ENCODE data around the gene MAGEA8. TPM values are rescaled to one million over a fixed set of nuclear protein-coding genes. Genes with fewer than 3 reads are reported as not detected.
"Not testable (repeated sequence)": the region's sequence is repeated elsewhere in the genome, so short reads cannot be mapped to it uniquely, and the experiment has no call there.

MAGEA8 gene
- total RNA-seq, 1 experiment from 2014 or later = not detected

DNA sequence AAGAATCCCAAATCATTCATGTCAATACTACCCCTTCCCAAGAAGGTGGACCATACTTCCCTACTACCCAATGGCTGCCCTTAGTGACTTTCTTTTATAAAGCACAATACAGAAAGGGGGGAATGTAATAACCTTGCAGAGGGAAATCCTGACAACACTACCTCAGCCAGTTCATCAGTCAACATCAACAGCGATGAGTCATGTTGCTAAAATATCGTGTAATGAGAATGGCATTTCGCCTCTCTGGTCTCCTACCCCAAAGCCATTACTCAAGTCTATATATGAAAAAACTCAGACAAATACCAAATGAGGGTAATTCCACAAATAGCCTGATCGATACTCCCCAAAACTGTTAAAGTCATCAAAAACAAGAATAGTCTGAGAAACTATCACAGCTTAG lies 3.3 kb upstream of the MAGEA8 start:
- in situ Hi-C loops (cut with HindIII; ENCODE audit: low pct_unique_long_range_greater_than_20kb, low sequenced_read_pairs) = no loop called here
- no peak for DNase-seq (ENCODE audit: low read depth)

DNA sequence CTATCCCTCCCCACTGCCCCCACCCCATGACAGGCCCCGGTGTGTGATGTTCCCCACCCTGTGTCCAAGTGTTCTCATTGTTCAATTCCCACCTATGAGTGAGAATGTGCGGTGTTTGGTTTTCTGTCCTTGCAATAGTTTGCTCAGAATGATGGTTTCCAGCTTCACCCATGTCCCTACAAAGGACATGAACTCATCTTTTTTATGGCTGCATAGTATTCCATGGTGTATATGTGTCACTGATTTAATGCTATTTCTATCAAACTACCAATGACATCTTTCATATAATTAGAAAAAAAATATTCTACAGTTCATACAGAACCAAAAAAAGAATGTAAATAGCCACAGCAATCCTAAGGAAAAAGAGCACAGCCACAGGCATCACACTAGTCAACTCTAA lies 9.8 kb downstream of the MAGEA8 start:
- DNase-seq (ENCODE audit: low read depth); in situ Hi-C loops (cut with HindIII; ENCODE audit: low pct_unique_long_range_greater_than_20kb, low sequenced_read_pairs): not testable (repeated sequence)

DNA sequence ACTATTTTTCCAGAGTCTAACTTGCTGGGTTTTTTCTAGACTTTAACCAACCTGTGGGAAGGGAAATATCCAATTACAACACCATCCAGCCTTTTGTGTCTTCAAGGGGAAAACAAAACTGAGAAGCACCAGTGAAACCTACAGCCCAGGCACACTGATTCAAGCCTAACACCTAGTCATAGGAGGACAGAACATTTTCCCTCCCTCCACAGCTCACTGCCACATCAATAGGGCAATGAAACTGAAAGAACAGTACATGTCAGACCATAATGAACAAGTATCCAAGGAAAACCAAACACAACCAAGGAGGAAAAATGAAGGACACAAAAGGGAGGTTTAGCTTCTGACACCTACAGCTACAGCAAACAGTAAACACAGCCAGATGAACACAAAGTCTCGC lies 17.6 kb downstream of the MAGEA8 start:
- in situ Hi-C loops (cut with HindIII; ENCODE audit: low pct_unique_long_range_greater_than_20kb, low sequenced_read_pairs) = no loop called here
- DNase-seq (ENCODE audit: low read depth) = no peak

DNA sequence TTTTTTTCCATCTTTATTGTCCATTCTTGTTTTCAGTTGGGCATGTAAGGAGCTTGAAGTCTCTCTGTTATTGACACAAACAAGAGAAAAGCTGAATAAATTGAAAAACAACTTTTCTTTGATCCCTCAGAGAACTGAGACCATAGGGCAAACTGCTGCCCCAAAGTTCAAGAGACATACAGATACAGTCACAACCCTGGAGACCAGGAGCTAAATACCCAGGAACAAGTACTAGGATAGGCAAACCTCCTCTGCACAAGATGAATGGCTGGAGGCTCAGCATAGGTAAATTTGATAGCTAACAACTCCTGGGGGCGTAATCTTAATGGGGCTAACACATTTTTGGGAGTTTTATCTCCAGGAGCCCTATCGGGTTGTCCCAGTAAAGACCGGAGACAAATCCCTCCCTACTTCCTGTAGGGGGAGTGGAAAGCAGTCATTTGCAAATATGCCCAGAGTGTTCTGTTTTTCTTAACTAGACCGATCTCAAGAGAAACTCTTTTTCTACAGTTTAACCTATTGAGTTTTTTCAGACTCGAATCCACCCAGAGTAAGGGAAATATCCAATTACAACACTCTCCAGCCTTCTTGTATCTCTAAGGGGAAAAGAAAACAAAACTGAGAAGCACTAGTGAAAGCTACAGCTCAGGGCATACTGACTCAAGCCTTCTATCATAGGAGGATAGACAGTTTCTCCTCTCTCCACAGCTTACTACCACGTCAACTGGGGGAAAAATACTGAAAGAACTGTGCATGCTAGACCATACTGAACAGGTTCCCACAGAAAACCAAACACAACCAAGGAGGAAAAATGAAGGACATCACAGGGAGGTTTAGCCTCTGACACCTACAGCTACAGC lies 23.1 kb downstream of the MAGEA8 start:
- DNase-seq (ENCODE audit: low read depth) = peak; percentile 1
- in situ Hi-C loops (cut with HindIII; ENCODE audit: low pct_unique_long_range_greater_than_20kb, low sequenced_read_pairs) = no loop called here

DNA sequence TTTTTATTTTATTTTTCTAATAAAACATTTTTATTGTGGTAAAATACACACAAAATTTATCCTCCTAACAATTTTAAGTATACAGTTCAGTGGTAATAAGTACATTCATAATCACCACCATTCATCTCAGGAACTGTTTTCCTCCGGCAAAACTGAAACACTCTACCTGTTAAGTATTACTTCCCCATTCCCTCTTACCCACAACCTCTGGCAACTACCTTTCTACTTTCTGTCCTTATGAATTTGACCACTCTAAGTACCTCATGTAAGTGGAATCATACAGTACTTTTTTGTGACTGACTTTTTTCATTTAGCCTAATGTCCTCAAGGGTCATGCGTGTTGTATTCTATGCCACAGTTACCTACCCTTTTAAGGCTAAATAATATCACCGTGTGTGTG lies 27.3 kb downstream of the MAGEA8 start:
- in situ Hi-C loops (cut with HindIII; ENCODE audit: low pct_unique_long_range_greater_than_20kb, low sequenced_read_pairs) = no loop called here
- no peak for DNase-seq (ENCODE audit: low read depth)

DNA sequence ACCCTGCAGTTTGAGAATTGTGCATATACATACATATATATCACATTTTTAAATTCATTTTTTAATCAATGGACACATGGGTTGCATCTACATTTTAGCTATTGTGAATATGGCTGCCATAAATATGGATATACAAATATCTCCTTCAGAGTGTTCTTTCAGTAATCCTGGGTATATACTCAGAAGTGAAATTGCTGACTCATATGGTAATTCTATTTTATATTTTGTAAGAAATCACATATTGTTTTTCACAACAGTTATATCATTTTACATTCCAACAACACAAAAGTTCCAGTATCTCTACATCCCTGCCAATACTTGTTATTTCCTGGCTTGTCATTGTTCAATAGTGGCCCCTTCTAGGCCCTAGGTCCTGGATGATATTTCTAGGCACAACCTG lies 27.7 kb downstream of the MAGEA8 start:
- in situ Hi-C loops (cut with HindIII; ENCODE audit: low pct_unique_long_range_greater_than_20kb, low sequenced_read_pairs) = no loop called here
- DNase-seq (ENCODE audit: low read depth) = no peak

DNA sequence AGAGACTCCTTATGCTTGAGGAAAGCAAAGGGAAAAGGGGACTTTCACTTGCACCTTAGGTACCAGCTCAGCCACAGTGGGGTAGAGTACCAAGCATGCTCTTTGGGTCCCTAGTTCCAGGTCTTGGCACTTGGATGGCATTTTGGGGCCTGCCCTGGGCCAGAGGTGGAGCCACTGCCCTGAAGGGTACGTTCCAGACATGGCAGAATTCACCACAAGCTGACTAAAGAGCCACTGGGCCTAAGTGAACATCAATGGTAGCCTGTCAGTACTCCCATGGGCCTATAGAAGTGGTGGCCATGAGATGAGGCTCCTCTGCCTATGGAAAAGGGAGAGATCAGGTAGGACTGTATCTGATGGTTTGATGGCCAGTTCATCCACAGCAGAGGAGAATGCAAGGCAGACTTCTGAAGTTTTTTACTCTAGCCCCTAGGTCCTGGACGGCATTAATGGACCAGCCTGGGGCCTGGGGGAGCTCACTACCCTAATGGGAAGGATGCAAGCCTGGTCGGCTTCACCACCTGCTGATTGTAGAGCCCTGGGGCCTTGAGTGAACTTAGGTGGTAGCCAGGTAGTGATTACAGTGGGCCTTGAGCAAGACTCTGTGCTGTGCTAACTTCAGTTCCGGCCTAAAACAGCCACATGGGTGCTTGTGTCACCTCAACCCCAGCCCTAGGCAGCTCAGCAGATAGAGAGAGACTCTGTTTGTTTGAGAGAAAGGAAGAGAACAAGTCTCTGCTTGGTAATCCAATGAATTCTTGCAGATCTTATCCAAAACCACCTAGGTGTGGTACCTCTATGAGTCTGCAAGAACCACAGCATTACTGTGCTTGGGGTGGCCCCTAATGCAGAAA lies 28.6 kb downstream of the MAGEA8 start:
- DNase-seq (ENCODE audit: low read depth) = no peak
- in situ Hi-C loops (cut with HindIII; ENCODE audit: low pct_unique_long_range_greater_than_20kb, low sequenced_read_pairs) = no loop called here

DNA sequence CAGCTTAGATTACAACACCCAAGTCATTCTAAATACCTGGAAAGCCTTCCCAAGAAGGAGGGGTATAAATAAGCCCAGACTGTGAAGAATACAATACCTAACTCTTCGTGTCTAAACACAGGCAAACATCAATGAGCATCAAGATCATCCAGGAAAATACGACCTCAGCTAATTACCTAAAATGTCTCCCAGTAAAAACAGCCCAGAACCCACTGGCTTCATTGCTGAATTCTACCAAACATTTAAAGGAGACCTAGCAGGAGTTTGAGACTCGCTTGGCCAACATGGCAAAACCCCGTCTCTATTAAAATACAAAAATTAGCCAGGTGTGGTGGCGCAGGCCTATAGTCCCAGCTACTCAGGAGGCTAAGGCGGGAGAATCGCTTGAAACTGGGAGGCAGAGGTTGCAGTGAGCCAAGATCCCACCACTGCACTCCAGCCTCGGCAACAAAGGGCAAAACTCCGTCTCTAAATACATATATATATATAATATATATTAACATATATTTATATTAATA lies 29.3 kb downstream of the MAGEA8 start:
- no peak for DNase-seq (ENCODE audit: low read depth)
- in situ Hi-C loops (cut with HindIII; ENCODE audit: low pct_unique_long_range_greater_than_20kb, low sequenced_read_pairs) = no loop called here

DNA sequence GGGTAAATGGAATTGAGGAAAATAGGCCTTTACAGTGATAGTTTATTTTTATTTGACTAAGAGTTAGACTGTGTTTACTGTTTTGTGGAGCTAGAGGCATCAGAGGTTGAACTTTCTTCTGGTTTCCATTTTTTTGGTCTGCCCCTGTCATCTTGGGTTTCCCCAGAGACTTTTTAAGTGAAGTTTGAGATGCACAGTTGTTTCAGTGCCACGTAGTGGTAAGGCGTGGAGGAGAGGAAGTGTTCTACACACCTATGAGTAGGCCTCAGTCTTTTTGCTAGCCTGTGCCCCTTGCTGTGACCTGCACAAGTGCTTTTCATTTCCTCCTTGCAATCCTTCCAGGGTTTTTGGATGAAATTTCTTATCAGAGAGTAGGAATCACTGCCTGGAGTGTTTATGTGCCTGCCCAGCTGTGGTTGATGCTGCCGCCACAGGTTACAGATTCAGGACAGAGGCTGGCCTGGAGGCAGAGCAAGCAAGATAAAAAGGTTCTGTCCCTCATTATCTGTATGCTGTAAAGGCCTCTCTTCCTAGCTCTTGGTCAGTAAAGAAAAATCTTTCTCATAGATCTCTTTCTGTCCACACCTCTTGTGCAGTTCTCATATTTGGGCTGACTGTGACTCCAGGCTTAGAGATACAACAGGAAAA lies 35.9 kb downstream of the MAGEA8 start:
- in situ Hi-C loops (cut with HindIII; ENCODE audit: low pct_unique_long_range_greater_than_20kb, low sequenced_read_pairs) = no loop called here
- no peak for DNase-seq (ENCODE audit: low read depth)

DNA sequence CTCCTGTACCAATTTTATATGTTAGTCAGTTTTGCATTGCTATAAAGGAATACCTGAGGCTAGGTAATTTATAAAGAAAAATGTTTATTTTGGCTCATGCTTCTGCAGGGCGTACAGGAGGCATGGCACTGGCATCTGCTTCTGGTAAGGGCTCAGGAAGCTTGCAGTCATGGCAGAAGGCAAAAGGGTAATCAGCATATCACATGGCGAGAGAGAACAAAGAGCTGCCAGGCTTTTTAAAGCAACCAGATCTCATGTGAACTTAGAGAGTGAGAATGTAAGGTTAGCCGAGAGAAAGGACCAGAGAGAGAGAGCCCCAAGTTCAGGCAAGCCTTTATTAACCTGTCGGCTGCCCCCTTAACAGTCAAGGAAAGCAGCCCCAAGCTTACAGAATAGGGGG lies 42.9 kb downstream of the MAGEA8 start:
- in situ Hi-C loops (cut with HindIII; ENCODE audit: low pct_unique_long_range_greater_than_20kb, low sequenced_read_pairs) = not testable (repeated sequence)

DNA sequence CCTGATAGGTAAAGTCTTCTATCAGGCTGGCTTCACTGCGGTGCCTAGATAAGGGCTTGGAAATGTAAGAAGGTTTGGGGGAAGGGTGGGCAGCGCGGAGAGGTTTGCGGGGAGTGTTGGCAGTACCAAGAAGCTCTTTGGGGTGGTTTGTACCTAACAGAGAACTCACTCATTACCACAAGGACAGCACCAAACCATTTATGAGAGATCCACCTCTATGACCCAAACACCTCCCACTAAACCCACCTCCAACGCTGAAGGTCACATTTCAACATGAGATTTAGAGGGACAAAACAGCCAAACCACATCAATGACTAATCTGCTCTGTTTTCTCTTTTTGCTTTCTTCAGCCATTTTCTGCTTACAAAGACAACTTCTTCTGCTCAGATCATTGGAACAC lies 43.5 kb downstream of the MAGEA8 start:
- in situ Hi-C loops (cut with HindIII; ENCODE audit: low pct_unique_long_range_greater_than_20kb, low sequenced_read_pairs); DNase-seq (ENCODE audit: low read depth): not testable (repeated sequence)

More for the DNA sequence above, 42.9 kb downstream of the MAGEA8 start:
- DNase-seq (ENCODE audit: low read depth) = not testable (repeated sequence)

DNA sequence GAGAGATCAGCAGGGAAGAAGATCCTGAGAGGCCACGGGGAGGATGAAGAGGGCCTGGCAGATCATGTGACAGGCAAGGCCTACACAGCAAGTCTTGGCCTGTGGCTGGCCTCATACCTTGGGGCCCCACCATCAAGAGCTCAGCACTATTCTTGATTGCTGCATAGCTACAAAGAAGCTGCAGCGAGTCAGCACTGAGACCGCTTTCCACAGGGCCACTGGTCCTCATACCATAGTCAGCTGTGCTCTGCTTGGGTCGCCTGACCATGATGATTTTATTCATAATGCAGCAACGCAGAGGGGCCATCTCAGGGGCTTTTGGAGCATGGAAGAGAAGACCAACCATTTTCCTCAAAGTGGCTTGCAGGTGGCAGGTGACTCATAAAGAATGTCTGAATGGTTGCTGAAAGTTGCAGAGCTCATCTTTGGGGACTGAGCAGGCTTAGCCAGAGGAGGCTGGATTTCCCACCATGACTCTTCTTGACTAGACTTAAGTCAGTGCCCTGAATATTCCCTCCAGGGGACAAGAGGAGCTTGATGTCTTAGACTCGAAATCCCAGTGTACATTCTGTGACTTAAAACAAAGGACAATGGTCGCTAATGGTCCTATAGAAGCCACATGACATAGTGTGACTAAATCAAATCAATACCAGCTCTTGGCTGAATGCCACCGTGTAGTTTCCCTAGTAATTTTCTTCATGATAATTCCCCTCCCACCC lies 46.4 kb downstream of the MAGEA8 start:
- DNase-seq (ENCODE audit: low read depth); in situ Hi-C loops (cut with HindIII; ENCODE audit: low pct_unique_long_range_greater_than_20kb, low sequenced_read_pairs): not testable (repeated sequence)

DNA sequence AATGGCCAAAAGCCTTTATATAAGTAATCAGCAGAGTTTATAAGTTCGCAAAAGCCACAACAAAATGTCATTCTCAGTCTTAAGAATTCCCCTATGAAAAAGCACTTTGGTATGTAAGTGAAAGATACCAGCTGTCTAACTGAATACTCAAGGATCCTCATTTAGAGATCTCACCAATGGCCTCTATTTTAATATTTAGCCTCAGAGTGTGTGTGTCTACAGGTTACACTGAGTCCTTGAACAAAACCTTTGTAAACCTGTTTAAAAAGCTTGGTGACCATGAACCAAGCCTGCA lies 46.9 kb downstream of the MAGEA8 start:
- DNase-seq (ENCODE audit: low read depth); in situ Hi-C loops (cut with HindIII; ENCODE audit: low pct_unique_long_range_greater_than_20kb, low sequenced_read_pairs): not testable (repeated sequence)

DNA sequence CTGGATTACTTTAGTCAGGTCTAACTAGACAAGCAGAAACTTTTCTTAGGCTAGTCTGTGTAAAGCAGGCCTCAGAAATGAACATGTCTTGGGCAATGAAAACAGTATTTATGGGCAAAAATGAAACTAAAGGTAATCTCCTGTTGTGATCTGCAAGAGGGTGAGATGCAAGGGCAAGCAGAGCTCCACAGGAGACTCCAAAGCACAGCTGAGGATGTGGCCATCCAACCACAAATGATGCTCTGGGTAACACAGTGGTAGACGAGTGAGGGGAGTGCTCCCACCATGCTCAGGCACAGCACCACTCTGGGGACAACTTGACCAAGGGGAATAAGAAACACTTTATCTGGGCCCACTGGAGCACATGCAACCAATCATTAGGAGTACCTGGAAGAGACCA lies 47.7 kb downstream of the MAGEA8 start:
- DNase-seq (ENCODE audit: low read depth); in situ Hi-C loops (cut with HindIII; ENCODE audit: low pct_unique_long_range_greater_than_20kb, low sequenced_read_pairs): not testable (repeated sequence)

DNA sequence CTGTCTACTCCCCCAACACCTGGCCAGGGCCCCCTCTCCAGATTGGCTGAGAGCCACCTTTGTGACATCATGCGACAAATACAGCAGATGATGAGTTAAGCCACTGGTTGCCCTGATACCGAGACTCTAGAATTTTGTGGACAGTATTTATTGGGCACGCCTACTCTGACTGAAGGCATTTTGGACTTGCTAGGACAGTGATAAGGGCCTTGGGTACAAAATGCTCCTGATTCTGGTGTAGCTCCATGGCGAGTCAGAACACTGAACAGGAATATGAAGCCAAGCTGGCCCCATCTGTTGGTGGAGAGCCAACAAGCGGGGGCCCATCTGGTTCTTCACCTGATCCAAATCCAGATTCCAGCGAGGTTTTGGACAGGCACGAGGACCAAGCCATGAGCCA lies 48.4 kb downstream of the MAGEA8 start, which contains the start of gene HSFX4:
Gene HSFX4, plus strand, starts transcription at position 174 of the 400 bp plus-strand sequence. Its CDS starts 72 bp downstream, at position 246.
- in situ Hi-C loops (cut with HindIII; ENCODE audit: low pct_unique_long_range_greater_than_20kb, low sequenced_read_pairs); DNase-seq (ENCODE audit: low read depth): not testable (repeated sequence)

DNA sequence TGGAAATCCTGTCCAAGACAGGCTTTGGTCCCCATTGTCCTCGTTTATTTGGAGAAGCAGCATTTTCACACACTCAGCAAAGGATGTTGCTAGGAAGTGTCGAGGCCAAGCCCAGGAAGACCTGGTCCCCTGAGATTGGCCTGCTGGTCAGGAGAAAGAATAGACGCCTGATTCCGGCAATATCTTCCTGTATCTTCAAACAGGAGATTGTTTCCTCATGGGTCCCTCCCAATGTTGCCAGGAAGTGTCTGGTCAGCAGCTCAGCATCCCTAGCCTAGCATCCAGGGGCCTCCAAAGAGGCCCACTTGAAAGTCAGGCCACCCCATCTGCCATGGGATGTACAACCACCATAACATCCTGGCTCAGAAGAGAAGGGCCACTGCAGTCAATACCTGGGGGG lies 50.4 kb downstream of the MAGEA8 start:
- in situ Hi-C loops (cut with HindIII; ENCODE audit: low pct_unique_long_range_greater_than_20kb, low sequenced_read_pairs); DNase-seq (ENCODE audit: low read depth): not testable (repeated sequence)

DNA sequence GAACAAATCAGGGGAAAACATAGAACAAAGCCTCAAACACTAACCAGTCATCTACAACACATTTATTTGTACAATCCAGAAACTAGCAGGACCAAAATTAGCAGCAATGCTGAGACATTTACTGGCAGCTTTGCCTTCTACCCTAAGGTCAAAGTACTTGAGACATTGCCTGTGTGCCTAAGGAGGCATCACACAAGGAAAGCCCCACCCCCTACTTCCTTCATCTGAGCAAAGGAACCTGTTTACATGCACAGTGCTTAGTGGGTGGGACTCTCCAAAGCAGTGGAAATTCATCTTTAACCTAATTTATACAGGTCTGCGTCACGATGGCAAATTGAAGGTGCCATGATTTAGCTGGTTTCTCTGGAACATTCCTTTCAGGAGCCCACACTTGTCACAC lies 51.2 kb downstream of the MAGEA8 start:
- in situ Hi-C loops (cut with HindIII; ENCODE audit: low pct_unique_long_range_greater_than_20kb, low sequenced_read_pairs); DNase-seq (ENCODE audit: low read depth): not testable (repeated sequence)

DNA sequence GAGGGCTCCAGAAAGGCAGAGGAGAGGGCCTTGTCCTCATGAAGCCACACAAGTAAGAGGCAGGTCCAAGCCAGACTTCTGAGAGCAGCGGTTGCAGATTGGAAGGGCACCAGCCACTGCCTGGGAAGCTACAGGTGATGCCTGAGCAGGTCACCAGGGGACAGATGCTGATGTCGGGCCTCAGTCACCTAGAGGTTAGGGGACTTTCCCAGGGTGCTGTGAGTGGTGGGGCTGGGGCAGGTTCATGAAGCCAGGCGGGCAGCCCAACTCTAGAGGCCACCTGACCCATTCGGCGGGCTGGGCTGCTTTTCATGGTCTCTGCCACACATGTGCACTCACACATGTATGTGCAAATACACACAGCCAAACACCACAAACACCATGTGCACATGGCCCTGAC lies 52.0 kb downstream of the MAGEA8 start:
- DNase-seq (ENCODE audit: low read depth); in situ Hi-C loops (cut with HindIII; ENCODE audit: low pct_unique_long_range_greater_than_20kb, low sequenced_read_pairs): not testable (repeated sequence)
